RWPE2 (cell line): Measurements from ENCODE around the gene SP8.

Experiments
- ATAC-seq: fragments of 200-7000 bp; cut with Tn5 transposase; 3 replicates; pipeline ENCODE4 v1.9.1; 2021; ENCODE audit warnings: low read depth
- DNase-seq: peaks from one replicate; pipeline ENCODE4 v3.0.0-alpha.2; 2020; ENCODE audit warnings: low spot score
- H3K27ac ChIP-seq: fragments of 450-650 bp; 2 replicates; pipeline ENCODE4 v1.5.1; 2017; ENCODE audit warnings: mild to moderate bottlenecking; ENCODE audit not compliant: poor library complexity, severe bottlenecking
- H3K27me3 ChIP-seq: fragments of 250-450 bp; sonication (Bioruptor Pico); 2 replicates; pipeline ENCODE4 v1.5.1; 2021; ENCODE audit warnings: mild to moderate bottlenecking, moderate library complexity; ENCODE audit not compliant: insufficient read depth, poor library complexity, severe bottlenecking
- H3K36me3 ChIP-seq: fragments of 250-450 bp; sonication (Bioruptor Pico); 2 replicates; pipeline ENCODE4 v1.5.1; 2020; ENCODE audit warnings: low read depth, mild to moderate bottlenecking, moderate library complexity
- H3K4me1 ChIP-seq: fragments of 250-450 bp; sonication (Bioruptor Pico); 2 replicates; pipeline ENCODE4 v1.5.1; 2021; ENCODE audit warnings: mild to moderate bottlenecking, moderate library complexity; ENCODE audit not compliant: insufficient read depth, poor library complexity, severe bottlenecking
- H3K4me3 ChIP-seq: fragments of 250-450 bp; sonication (Bioruptor Pico); 2 replicates; pipeline ENCODE4 v1.5.1; 2021; ENCODE audit warnings: mild to moderate bottlenecking, moderate library complexity; ENCODE audit not compliant: severe bottlenecking
- H3K9me3 ChIP-seq: fragments of 250-450 bp; sonication (Bioruptor Pico); 2 replicates; pipeline ENCODE4 v1.5.1; 2021; ENCODE audit warnings: mild to moderate bottlenecking, moderate library complexity; ENCODE audit not compliant: severe bottlenecking
- CTCF ChIP-seq: fragments of 450-650 bp; IDR thresholded peaks from one replicate; pipeline ENCODE4 v1.5.1; 2017; ENCODE audit warnings: mild to moderate bottlenecking, moderate library complexity; ENCODE audit not compliant: poor library complexity, severe bottlenecking

Gene SP8

DNA sequence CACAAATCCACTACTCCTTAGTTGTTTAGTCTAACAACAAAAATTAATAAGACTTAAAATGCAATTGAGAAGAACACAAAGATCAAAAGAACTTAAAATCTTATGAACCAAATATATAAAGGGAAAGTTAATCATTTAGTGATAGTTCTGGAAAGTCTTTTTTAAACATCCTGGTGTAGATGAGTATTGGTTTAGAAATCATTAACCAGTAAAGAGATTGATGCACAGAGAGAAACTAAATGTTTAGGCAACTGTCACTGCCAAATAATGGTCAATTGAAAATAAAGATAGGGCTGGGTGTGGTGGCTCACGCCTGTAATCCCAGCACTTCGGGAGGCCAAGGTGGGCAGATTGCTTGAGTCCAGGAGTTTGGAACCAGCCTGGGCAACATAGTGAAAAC lies 44.9 kb downstream of the SP8 start:
- no peak overlapping the region for H3K4me3 ChIP-seq
- H3K27ac ChIP-seq = no peak overlapping the region
- no peaks in the 10 kb centered on the region for H3K27me3 ChIP-seq
- H3K36me3 ChIP-seq = no peaks in the 10 kb centered on the region
- DNase-seq (no peak), ATAC-seq (no peak)
- H3K9me3 ChIP-seq = no peaks in the 10 kb centered on the region
- no peaks in the 10 kb centered on the region for H3K4me1 ChIP-seq
- no peak for TF ChIP-seq CTCF

DNA sequence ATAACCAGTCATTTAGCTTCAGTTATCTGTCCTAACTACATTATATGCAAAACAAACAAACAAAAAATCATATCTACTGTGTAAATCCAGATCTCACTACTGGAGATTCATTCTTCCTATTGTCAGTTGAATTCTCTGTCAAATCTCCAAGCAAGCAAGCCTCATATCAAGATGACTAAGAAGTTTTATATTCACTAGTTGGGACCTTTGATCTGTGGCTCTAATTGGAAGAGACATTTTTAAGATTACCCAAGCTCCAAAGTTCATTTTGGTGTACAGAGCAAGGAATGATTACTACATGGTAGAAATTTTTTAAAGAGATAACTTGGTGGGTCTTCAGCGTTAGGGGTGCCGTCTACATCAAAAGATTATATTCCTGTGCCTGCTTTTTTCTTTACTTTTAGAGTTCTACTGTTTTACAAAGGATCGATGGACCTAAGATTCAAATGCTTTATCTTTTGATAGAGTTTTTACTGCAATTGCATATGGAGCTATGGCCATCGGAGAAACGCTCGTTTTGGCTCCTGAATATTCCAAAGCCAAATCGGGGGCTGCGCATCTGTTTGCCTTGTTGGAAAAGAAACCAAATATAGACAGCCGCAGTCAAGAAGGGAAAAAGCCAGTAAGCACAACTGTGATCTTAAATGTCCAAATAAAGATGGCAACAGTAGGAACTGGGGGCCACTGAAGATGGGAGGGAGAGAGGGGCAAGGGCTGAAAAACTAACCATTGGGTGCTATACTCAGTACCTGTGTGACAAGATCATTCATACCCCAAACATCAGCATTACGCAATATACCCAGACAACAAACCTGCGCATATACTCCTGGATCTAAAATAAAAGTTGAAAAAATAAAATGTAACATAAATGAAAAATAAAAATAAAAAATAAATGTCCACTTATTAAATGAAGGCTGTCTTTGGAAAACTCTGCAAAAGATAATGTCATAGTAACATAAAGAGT lies 47.9 kb downstream of the SP8 start:
- DNase-seq = no peak
- no peaks in the 10 kb centered on the region for H3K27me3 ChIP-seq

GRCh38 chr7:20737840-20738448 lies 48.7 kb downstream of the SP8 start:
- Histone ChIP-seq H3K27me3 (no peaks in the 10 kb centered on the region), H3K36me3 (no peaks in the 10 kb centered on the region), H3K9me3 (no peaks in the 10 kb centered on the region), H3K4me1 (no peaks in the 10 kb centered on the region), H3K4me3 (no peak overlapping the region), H3K27ac (no peak overlapping the region)
- no peak for ATAC-seq
- TF ChIP-seq CTCF = no peak
- DNase-seq = no peak

More for the DNA sequence above, 47.9 kb downstream of the SP8 start:
- Histone ChIP-seq H3K36me3 (no peaks in the 10 kb centered on the region), H3K9me3 (no peaks in the 10 kb centered on the region), H3K4me3 (no peak overlapping the region), H3K4me1 (no peaks in the 10 kb centered on the region), H3K27ac (no peak overlapping the region)
- no peak for ATAC-seq
- no peak for TF ChIP-seq CTCF

GRCh38 chr7:20735346-20736065 lies 51.2 kb downstream of the SP8 start:
- no peak for ATAC-seq
- no peaks in the 10 kb centered on the region for H3K9me3 ChIP-seq
- H3K4me3 ChIP-seq = no peak overlapping the region
- no peaks in the 10 kb centered on the region for H3K36me3 ChIP-seq
- TF ChIP-seq CTCF = no peak
- no peaks in the 10 kb centered on the region for H3K27me3 ChIP-seq
- DNase-seq = no peak
- no peak overlapping the region for H3K27ac ChIP-seq
- no peaks in the 10 kb centered on the region for H3K4me1 ChIP-seq
